Ascending aorta (tissue), 2 donors: ENCODE results near the gene ARSB. TPM values are rescaled to one million over a fixed set of nuclear protein-coding genes. Genes with fewer than 3 reads are reported as not detected.

Experiments
- DNase-seq, 2 donors: peaks; one replicate each; pipeline ENCODE4 v3.0.0-alpha.2; 2019; ENCODE audit warnings: low spot score in 2 of 2
- H3K27ac ChIP-seq, 2 donors: fragments of 200-600 bp; sonication (generic); one replicate each; pipeline ENCODE4 v1.5.1; 2016 to 2017; ENCODE audit warnings: mild to moderate bottlenecking in 1 of 2
- H3K27me3 ChIP-seq: fragments of 200-600 bp; sonication (generic); one replicate; pipeline ENCODE4 v1.5.1; 2017
- H3K36me3 ChIP-seq, 2 donors: fragments of 200-600 bp; sonication (generic); one replicate each; pipeline ENCODE4 v1.5.1; 2016
- H3K4me1 ChIP-seq, 2 donors: fragments of 200-600 bp; sonication (generic); one replicate each; pipeline ENCODE4 v1.5.1; 2016 to 2017; ENCODE audit warnings: mild to moderate bottlenecking in 1 of 2
- H3K4me3 ChIP-seq, 2 donors: fragments of 200-600 bp; sonication (generic); one replicate each; pipeline ENCODE4 v1.5.1; 2016 to 2017; ENCODE audit warnings: mild to moderate bottlenecking in 1 of 2
- H3K9me3 ChIP-seq, 2 donors: fragments of 200-600 bp; sonication (generic); one replicate each; pipeline ENCODE4 v1.5.1; 2016
- CTCF ChIP-seq, 3 experiments: fragments of 200-600 bp in 2 of 3; fragments of 450-650 bp in 1 of 3; sonication (generic) in 2 of 3; IDR thresholded peaks; one replicate each; pipeline ENCODE4 v1.5.1; 2016 to 2019; ENCODE audit warnings: antibody characterized with exemption in 3 of 3, mild to moderate bottlenecking in 1 of 3, moderate library complexity in 1 of 3
- intact Hi-C: fragments of 100-400 bp; cut with DNase I; formaldehyde crosslinking; loops from one replicate; pipeline ENCODE4 v1.15.1; 2023
- total RNA-seq: library from RNA; depleted of rRNA; stranded (reverse); fragments of >200 nt; gene quantifications from one replicate; pipeline ENCODE4 v1.1.0, GENCODE V29; 2016

Gene ARSB
- total RNA-seq, 1 donor from 2014 or later, result 18.6 TPM

- Histone ChIP-seq H3K4me3 (no peak overlapping the region), H3K4me1 (no peaks in the 10 kb centered on the region), H3K36me3 (no peaks in the 10 kb centered on the region), H3K9me3 (no peaks in the 10 kb centered on the region), H3K27ac (no peak overlapping the region), H3K27me3 (no peaks in the 10 kb centered on the region)
- no peak for DNase-seq
- intact Hi-C loops, result no loop called here
- TF ChIP-seq CTCF (IDR thresholded peaks at IDR 0.05), result no peak
Measured at GRCh38 chr5:78971998-78972397, 13.1 kb downstream of the ARSB start.

- no peak for DNase-seq
- Histone ChIP-seq H3K27me3 (no peaks in the 10 kb centered on the region), H3K9me3 (no peaks in the 10 kb centered on the region), H3K4me1 (no peaks in the 10 kb centered on the region), H3K4me3 (no peak overlapping the region), H3K27ac (no peak overlapping the region), H3K36me3 (no peaks in the 10 kb centered on the region)
- no peak for TF ChIP-seq CTCF (IDR thresholded peaks at IDR 0.05)
- intact Hi-C loops, result loop anchor here (5.0 to 10.0 kb wide), 2 partner anchors 501 to 644 kb away; no protein-coding TSS in a partner anchor
Measured at GRCh38 chr5:78968781-78969180, 16.3 kb downstream of the ARSB start.

- no peaks in the 10 kb centered on the region for H3K4me1 ChIP-seq
- no peaks in the 10 kb centered on the region for H3K36me3 ChIP-seq
- TF ChIP-seq CTCF (IDR thresholded peaks at IDR 0.05), result peak; percentile 35 to 50 (median 36)
- intact Hi-C loops, result loop anchor here (5.0 to 10.0 kb wide), 3 partner anchors 428 to 640 kb away; no protein-coding TSS in a partner anchor
- H3K27ac ChIP-seq, result no peak overlapping the region
- no peak overlapping the region for H3K4me3 ChIP-seq
- H3K9me3 ChIP-seq, result no peaks in the 10 kb centered on the region
- H3K27me3 ChIP-seq, result no peaks in the 10 kb centered on the region
- DNase-seq, result no peak
Measured at GRCh38 chr5:78964889-78965288, 20.2 kb downstream of the ARSB start.

GRCh38 chr5:78961743-78962142 lies 23.4 kb downstream of the ARSB start:
- Histone ChIP-seq H3K36me3 (no peaks in the 10 kb centered on the region), H3K27ac (no peak overlapping the region), H3K4me1 (no peaks in the 10 kb centered on the region), H3K27me3 (no peaks in the 10 kb centered on the region), H3K4me3 (no peak overlapping the region), H3K9me3 (no peaks in the 10 kb centered on the region)
- TF ChIP-seq CTCF (IDR thresholded peaks at IDR 0.05), result no peak
- DNase-seq, result no peak
- intact Hi-C loops, result loop anchor here (5.0 to 10.0 kb wide), 2 partner anchors 424 to 637 kb away; no protein-coding TSS in a partner anchor

GRCh38 chr5:78959767-78960166 lies 25.3 kb downstream of the ARSB start:
- Histone ChIP-seq H3K4me3 (no peak overlapping the region), H3K27me3 (no peaks in the 10 kb centered on the region), H3K36me3 (no peaks in the 10 kb centered on the region), H3K4me1 (no peaks in the 10 kb centered on the region), H3K27ac (no peak overlapping the region), H3K9me3 (no peaks in the 10 kb centered on the region)
- intact Hi-C loops, result loop anchor here (5.0 to 10.0 kb wide), 2 partner anchors 422 to 635 kb away; no protein-coding TSS in a partner anchor
- TF ChIP-seq CTCF (IDR thresholded peaks at IDR 0.05), result no peak
- DNase-seq, result no peak
